HG02610 (cell line): ENCODE measurements around the gene HLA-DQA1.
A peak's percentile ranks its signal among the peaks of the same experiment; 100 is the strongest.
"Not testable (repeated sequence)": the region's sequence is repeated elsewhere in the genome, so short reads cannot be mapped to it uniquely, and the experiment has no call there.

ENCODE experiments used
- ATAC-seq: cut with Tn5 transposase; IDR thresholded peaks from one replicate; pipeline ENCODE4 v1.9.1; 2021; ENCODE audit warnings: mild to moderate bottlenecking, moderate library complexity; ENCODE audit not compliant: unreplicated experiment

The HLA-DQA1 gene

DNA sequence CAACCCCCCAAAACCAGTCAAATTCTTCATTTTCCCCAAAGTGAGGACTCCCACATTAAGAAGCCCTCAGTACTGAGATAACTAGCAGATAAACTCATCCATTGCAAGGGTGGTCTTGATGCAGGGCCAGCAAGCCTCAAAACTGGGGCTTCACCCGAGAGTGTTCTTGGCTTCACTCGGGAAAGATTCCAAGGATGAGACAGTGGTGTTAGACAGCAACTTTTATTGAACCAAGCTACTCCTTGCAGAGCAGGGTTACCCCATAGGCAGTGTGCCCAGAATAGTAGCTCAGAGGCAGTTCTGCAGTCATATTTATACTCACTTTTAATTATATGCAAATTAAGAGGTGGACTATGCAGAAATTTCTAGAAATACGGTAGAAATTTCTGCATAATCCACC lies 15.8 kb upstream of the HLA-DQA1 start:
- ATAC-seq: no peak

GRCh38 chr6:32622545-32623401 lies 14.4 kb upstream of the HLA-DQA1 start:
- peak; percentile 67 for ATAC-seq

- no peak for ATAC-seq
Observed at GRCh38 chr6:32623693-32624092, 13.5 kb upstream of the HLA-DQA1 start.

- ATAC-seq: no peak
Observed at GRCh38 chr6:32624565-32624964, 12.6 kb upstream of the HLA-DQA1 start.

DNA sequence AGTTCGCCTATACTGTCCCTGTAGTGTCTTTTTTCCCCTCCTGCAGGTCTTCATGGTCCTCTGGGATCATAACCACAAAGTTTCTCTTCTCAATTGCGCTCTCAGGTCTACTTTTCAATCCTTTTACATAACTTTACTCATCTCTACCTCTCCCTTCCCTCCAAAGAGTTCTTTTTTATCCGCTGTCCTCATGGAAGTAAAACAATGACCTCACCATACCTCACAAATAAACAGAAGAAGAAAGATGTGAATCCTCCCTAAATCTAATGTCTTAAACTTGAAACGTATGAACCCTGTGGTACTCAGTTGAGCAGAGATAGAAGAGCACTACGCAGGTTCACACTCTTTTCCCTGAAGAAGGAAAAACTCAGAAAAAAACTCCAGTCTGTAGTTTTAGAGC lies 12.1 kb upstream of the HLA-DQA1 start:
- ATAC-seq: no peak

- no peak for ATAC-seq
Observed at GRCh38 chr6:32627249-32627648, 10.0 kb upstream of the HLA-DQA1 start.

DNA sequence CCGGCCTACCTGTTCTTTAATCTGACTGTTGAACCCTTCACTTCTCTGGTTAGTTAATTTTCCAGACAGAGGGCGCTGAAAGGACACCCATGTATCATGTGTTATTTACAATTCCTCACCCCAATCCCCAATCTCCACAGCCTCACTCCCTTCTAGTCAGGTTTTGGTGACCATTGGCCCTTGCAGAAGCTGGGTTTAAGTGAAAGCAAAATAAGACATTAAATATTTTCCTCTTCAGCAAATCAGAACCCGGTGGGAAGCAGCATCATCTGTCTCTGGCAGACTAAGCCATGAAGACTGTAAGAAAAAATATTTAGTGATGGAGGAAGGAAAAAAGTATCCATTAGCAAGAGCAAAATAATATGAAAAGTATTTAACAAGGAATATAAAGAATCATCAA lies 9.4 kb upstream of the HLA-DQA1 start:
- no peak for ATAC-seq

- ATAC-seq: not testable (repeated sequence)
Observed at GRCh38 chr6:32629793-32630192, 7.4 kb upstream of the HLA-DQA1 start.

- no peak for ATAC-seq
Observed at GRCh38 chr6:32635526-32636123, 1.6 kb upstream of the HLA-DQA1 start.

DNA sequence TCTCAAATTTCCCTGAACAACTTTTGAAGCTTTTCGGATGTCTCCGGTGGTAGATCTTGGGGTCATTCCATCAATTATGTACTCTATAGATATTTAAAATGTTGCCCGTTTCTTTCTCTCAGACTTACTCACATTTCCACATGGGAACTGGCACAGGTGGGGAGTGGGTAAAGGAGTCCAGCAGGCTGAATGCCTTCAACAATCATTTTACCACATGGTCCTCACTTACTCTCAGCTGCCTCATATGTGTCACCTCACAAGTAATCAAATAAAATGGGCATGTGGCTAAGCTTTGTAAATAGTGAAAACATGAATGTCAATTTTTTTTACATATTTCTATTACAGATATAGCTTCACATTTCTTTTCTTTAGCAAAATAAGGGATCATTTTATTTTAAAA lies 677 bp downstream of the HLA-DQA1 start:
- ATAC-seq: no peak

DNA sequence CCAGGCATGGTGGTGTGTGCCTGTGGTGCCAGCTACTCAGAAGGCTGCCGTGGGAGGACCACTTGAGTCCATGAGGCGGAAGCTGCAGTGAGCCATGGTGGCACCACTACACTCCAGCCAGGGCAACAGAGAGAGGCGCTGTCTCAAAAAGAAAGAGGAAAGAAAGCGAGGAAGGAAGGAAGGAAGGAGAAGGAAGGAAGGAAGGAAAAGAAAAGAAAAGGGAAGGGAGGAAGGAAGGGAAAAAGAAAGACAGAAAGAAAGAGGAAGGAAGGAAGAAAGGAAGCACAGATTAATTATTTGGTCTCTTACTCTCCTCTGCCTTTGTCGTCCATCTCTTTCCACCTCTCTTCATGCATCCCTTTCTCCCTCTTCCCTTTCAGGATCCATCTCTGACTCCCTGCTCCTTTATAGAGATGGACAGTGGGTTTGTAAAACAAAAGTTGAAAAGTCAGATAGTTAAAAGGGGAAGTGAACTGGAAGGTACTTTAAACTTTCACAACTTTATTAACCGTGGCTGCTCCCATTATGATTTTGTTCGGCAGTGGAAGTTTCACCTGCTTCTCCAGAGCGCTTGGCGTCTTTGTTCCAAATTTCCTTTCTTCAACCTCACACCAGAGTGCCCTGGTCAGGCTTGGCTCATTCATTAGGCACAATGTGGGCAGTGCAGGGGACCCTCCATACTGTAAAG lies 1.5 kb downstream of the HLA-DQA1 start:
- ATAC-seq: no peak

GRCh38 chr6:32639440-32640394 lies 2.5 kb downstream of the HLA-DQA1 start:
- ATAC-seq: no peak

- no peak for ATAC-seq
Observed at GRCh38 chr6:32641122-32641521, 3.9 kb downstream of the HLA-DQA1 start.

DNA sequence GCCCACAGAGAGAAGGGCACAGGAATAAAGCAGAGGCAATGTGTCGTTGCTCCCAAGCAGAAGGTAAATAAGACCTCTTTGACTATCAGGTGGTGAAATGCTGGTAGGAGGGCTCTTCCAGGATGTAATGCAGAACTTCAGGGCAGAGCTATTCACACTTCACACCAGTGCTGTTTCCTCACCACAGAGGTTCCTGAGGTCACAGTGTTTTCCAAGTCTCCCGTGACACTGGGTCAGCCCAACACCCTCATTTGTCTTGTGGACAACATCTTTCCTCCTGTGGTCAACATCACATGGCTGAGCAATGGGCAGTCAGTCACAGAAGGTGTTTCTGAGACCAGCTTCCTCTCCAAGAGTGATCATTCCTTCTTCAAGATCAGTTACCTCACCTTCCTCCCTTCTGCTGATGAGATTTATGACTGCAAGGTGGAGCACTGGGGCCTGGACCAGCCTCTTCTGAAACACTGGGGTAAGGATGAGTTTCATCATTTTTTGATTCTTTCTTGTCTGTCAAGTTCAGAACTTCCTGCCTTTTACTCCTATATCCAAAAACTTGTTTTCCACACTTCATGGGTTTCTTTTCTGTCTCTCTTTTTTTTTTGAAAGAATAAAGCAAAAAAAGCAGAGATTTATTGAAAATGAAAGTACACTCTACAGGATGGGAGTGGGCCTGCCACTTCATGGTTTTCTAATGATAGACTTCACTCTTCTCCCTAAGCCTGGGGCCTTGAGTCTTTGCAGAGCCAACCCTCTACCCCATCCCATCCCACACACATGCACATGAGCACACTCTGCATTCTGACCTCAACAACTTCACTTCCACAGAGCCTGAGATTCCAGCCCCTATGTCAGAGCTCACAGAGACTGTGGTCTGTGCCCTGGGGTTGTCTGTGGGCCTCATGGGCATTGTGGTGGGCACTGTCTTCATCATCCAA lies 4.8 kb downstream of the HLA-DQA1 start:
- not testable (repeated sequence) for ATAC-seq

- no peak for ATAC-seq
Observed at GRCh38 chr6:32642720-32643106, 5.5 kb downstream of the HLA-DQA1 start.

- ATAC-seq: no peak
Observed at GRCh38 chr6:32643904-32644303, 6.7 kb downstream of the HLA-DQA1 start.

DNA sequence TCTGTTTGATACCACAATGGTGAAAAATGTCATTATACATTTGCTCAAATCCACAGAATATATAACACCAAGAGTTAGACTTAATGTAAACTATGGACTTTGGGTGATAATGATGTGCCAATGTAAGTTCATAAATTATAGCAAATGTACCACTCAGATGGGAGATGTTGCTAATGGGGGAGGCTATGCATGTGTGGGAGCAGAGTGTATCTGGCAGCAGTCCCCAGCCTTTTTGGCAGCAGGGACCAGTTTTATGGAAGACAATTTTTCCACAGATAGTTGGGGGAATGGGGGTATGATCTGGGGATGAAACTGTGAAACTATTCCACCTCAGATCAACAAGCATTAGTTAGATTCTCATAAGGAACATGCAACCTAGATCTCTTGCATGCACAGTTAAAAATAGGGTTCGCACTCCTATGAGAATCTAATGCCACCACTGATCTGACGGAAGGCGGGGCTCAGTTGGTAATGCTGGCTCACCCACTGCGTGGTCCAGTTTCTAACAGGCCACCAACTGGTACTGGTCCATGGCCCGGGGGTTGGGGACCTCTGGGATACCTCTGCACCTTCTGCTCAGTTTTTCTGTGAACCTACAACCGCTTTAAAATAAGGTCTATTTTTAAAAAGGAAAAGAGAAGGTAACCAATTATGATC lies 8.0 kb downstream of the HLA-DQA1 start:
- no peak for ATAC-seq

DNA sequence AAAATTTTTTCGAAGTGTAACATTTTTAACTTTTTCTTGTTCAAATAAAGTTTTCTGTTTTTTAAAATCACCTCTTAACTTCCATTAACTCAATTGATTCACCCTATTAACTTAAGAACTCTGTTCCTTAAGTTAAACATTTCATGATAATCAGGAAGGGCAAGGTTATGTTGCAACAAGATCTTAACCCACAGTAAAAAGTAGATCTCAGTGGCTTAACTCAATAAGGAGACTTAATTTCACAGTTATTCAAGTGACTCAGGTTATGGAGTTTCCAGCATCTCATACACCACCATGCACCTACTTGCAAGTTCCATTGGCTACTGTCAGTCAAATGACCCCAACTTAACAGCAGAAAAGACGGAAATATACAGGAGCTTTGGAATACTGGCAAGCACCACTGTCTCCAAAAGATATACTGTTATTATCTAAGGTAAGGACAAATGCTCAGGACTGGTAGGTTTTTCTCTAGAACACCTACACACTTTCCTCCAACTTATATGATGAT lies 18.1 kb downstream of the HLA-DQA1 start:
- ATAC-seq: no peak

DNA sequence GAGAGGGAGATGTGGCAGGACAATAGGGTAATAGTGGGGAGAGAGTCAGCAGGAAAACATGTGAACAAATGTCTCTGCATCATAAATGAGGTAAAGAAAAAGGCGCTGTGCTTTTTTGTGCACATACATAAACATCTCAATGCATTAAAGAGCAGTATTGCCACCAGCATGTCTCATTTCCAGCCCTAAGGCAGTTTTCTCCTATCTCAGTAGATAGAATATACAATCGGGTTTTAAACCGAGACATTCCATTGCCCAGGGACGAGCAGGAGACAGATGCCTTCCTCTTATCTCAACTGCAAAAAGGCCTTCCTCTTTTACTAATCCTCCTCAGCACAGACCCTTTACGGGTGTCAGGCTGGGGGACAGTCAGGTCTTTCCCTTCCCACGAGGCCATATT lies 20.1 kb downstream of the HLA-DQA1 start:
- ATAC-seq: not testable (repeated sequence)
